ENCODE results near the gene ARAP1. TPM values are rescaled to one million over a fixed set of nuclear protein-coding genes. Genes with fewer than 3 reads are reported as not detected.

The ARAP1 gene
- total RNA-seq, 1 donor from 2014 or later, result 49.5 TPM

DNA sequence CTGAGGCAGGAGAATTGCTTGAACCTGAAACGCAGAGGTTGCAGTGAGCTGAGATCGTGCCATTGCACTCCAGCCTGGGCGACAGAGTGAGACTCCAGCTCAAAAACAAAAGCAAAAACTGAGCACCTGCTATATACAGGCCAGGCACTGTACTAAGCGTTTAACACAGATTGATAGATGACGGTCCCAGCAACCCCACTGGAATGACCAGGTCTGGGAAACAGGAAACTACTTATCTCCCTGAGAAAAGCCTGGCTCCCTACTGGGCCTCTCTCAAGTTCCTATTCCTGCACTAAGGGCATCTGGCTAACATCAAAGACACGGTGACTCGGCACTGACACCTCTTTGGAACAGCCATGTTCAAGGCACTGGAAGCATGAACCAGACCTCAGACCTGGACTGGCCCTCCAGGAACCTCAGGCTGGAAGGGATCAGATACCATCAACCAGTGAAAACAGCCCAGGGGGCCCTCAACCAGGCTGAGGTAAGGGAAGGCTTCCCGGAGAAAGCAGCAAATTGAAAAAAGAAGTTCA lies 16.6 kb downstream of the ARAP1 start:
- H3K4me3 ChIP-seq (ENCODE audit: low read depth, low read length), result no peak overlapping the region
- no peak for FAIRE-seq
- DNase-seq (ENCODE audit: low read depth), result peak; percentile 45

DNA sequence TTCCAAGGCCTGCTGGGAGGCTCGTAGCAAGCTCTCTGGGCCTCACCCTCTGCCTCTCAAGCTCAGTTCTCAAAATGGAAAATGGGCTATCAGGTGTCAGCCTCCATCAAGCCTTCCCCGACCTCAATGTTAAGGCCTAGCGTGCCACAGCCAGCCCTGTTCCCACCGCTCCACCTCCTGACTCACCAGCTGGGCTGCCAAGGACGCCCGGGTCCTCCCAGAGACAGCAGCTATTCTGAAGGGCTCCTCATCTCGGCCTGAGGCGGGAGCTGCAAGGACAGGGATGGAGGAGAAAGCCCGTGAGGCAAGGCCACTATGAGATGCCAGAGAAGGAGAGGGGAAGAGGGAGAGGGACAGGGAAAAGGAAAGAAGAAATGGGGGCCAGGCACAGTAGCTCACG lies 19.9 kb downstream of the ARAP1 start:
- Histone ChIP-seq H3K4me3 (ENCODE audit: low read depth, low read length) (no peak overlapping the region), H3K27me3 (ENCODE audit: control insufficient read depth, insufficient read depth, low read length) (no peaks in the 10 kb centered on the region), H3K36me3 (ENCODE audit: control insufficient read depth, insufficient read depth, low read length) (no peaks in the 10 kb centered on the region)
- DNase-seq (ENCODE audit: low read depth) (no peak), FAIRE-seq (no peak)
- TF ChIP-seq, protein P1, sequence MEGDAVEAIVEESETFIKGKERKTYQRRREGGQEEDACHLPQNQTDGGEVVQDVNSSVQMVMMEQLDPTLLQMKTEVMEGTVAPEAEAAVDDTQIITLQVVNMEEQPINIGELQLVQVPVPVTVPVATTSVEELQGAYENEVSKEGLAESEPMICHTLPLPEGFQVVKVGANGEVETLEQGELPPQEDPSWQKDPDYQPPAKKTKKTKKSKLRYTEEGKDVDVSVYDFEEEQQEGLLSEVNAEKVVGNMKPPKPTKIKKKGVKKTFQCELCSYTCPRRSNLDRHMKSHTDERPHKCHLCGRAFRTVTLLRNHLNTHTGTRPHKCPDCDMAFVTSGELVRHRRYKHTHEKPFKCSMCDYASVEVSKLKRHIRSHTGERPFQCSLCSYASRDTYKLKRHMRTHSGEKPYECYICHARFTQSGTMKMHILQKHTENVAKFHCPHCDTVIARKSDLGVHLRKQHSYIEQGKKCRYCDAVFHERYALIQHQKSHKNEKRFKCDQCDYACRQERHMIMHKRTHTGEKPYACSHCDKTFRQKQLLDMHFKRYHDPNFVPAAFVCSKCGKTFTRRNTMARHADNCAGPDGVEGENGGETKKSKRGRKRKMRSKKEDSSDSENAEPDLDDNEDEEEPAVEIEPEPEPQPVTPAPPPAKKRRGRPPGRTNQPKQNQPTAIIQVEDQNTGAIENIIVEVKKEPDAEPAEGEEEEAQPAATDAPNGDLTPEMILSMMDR (IDR thresholded peaks at IDR 0.05; ENCODE audit: insufficient read depth, low read length, severe bottlenecking), result no peak

More for the DNA sequence above, 16.6 kb downstream of the ARAP1 start:
- H3K36me3 ChIP-seq (ENCODE audit: control insufficient read depth, insufficient read depth, low read length), result no peaks in the 10 kb centered on the region
- H3K27me3 ChIP-seq (ENCODE audit: control insufficient read depth, insufficient read depth, low read length), result no peaks in the 10 kb centered on the region
- TF ChIP-seq, protein P1 (IDR thresholded peaks at IDR 0.05; ENCODE audit: insufficient read depth, low read length, severe bottlenecking), result no peak

DNA sequence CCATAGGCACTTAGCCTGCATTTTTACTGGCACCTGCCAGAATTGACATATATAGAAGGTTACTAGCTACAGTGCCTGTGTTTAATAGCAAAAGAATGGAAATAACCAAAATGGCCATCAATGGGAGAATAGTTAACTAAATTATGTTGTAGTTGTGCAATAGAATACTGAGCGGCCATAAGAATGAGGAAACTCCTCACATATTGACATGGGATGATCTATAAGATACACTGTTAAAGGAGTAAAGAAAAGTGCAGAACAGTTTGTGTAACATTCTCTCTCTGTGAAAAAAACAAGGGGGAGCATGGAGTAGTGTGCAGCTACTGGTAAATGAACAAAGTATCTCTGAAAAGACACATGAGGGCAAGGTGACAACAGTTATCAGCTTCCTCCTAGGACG lies 21.5 kb downstream of the ARAP1 start:
- FAIRE-seq (no peak), DNase-seq (ENCODE audit: low read depth) (no peak)
- Histone ChIP-seq H3K36me3 (ENCODE audit: control insufficient read depth, insufficient read depth, low read length) (no peaks in the 10 kb centered on the region), H3K27me3 (ENCODE audit: control insufficient read depth, insufficient read depth, low read length) (no peaks in the 10 kb centered on the region), H3K4me3 (ENCODE audit: low read depth, low read length) (no peak overlapping the region)
- TF ChIP-seq, protein P1 (IDR thresholded peaks at IDR 0.05; ENCODE audit: insufficient read depth, low read length, severe bottlenecking), result no peak

DNA sequence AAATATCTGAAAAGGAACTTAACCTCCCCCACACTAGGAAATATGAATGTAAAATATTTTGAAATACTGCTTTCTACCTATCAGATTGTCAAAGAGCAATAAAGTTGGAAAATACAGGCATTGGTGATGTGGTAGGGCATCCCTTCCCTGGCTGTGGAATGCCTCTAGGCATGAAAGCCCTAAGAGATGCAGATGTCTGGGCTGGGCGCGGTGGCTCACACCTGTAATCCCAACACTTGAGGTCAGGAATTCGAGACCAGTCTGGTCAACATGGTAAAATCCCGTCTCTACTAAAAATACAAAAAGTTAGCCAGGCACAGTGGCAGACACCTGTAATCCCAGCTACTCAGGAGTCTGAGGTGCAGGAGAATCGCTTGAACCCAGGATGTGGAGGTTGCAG lies 22.0 kb downstream of the ARAP1 start:
- Histone ChIP-seq H3K27me3 (ENCODE audit: control insufficient read depth, insufficient read depth, low read length) (no peaks in the 10 kb centered on the region), H3K4me3 (ENCODE audit: low read depth, low read length) (no peak overlapping the region), H3K36me3 (ENCODE audit: control insufficient read depth, insufficient read depth, low read length) (no peaks in the 10 kb centered on the region)
- TF ChIP-seq, protein P1 (IDR thresholded peaks at IDR 0.05; ENCODE audit: insufficient read depth, low read length, severe bottlenecking), result no peak
- no peak for DNase-seq (ENCODE audit: low read depth)
- no peak for FAIRE-seq

DNA sequence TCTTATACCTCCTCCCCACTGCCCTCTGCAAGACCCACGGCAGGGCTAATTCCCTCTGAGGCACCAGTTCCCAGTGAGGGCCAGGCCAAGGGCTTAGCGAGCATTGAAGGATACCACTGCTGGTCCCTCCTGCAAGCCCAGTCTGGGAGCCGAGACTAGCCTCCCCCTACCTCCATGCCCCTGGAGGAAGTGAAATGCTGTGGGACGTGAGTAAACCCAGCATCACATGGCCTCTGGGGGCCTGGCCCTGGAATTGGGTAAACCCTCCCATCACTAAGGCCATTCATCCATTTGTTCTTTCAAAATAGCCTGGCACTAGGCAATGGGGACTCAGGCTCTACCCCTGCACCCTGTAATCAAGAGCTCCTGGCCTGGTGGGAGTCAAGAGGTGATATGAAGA lies 24.7 kb downstream of the ARAP1 start:
- FAIRE-seq (no peak), DNase-seq (ENCODE audit: low read depth) (no peak)
- no peak overlapping the region for H3K4me3 ChIP-seq (ENCODE audit: low read depth, low read length)
- H3K36me3 ChIP-seq (ENCODE audit: control insufficient read depth, insufficient read depth, low read length), result no peaks in the 10 kb centered on the region
- no peaks in the 10 kb centered on the region for H3K27me3 ChIP-seq (ENCODE audit: control insufficient read depth, insufficient read depth, low read length)
- TF ChIP-seq, protein P1 (IDR thresholded peaks at IDR 0.05; ENCODE audit: insufficient read depth, low read length, severe bottlenecking), result no peak

All from bronchial epithelial cell (primary cell).